ENCODE results near the gene MCU.
"Not testable (repeated sequence)": the region's sequence is repeated elsewhere in the genome, so short reads cannot be mapped to it uniquely, and the experiment has no call there.

Gene MCU

DNA sequence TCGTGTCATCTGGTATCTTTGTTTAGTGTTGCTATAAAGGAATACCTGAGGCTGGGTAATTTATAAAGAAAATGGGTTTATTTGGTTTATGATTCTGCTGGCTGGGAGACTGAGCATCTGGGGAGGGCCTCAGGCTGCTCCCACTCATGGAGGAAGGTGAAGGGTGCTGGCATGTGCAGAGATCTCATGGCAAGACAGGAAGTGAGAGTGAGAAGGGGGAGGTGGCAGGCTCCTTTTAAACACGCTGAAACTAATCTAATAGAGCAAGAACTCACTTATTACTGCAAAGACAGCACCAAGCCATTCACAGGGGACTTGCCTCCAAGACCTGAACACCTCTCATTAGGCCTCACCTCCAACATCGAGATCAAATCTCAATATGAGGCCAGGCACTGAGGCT lies 212.9 kb downstream of the MCU start:
- no peaks in the 10 kb centered on the region for H3K27me3 ChIP-seq (ENCODE audit: control insufficient read depth, insufficient read depth, low read length, poor library complexity, severe bottlenecking)
- H3K4me1 ChIP-seq (ENCODE audit: control insufficient read depth, insufficient read depth, low read length): no peaks in the 10 kb centered on the region
- no peaks in the 10 kb centered on the region for H3K9me3 ChIP-seq (ENCODE audit: control insufficient read depth, low read length)
- H3K4me3 ChIP-seq (ENCODE audit: insufficient read depth, low read depth, low read length): no peak overlapping the region
- H3K27ac ChIP-seq (ENCODE audit: insufficient read depth, low read depth, low read length, poor library complexity, severe bottlenecking): no peak overlapping the region
- WGBS, 2 experiments: 92% methylated on average over 3 of the region's 3 CpGs
- no peaks in the 10 kb centered on the region for H3K36me3 ChIP-seq (ENCODE audit: control insufficient read depth, insufficient read depth, low read length)

DNA sequence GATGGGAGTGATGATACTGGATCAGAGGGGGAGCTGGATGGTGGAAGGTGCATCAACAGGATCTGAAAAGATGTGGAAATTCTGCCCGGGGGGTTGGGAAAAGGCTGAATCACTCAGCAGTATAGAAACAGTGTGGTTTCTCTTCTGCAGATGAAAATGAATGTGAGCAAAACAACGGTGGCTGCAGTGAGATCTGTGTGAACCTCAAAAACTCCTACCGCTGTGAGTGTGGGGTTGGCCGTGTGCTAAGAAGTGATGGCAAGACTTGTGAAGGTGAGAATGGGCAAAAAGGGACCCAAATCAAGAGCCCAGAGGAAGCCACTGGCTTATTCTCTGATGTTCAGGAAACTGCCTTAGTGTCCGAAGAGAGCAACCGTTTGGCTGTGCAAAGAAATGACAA lies 214.5 kb downstream of the MCU start:
- no peaks in the 10 kb centered on the region for H3K36me3 ChIP-seq (ENCODE audit: control insufficient read depth, insufficient read depth, low read length)
- no peaks in the 10 kb centered on the region for H3K27me3 ChIP-seq (ENCODE audit: control insufficient read depth, insufficient read depth, low read length, poor library complexity, severe bottlenecking)
- H3K4me1 ChIP-seq (ENCODE audit: control insufficient read depth, insufficient read depth, low read length): no peaks in the 10 kb centered on the region
- WGBS, 2 experiments: 91 to 94% methylated on average over 6 of the region's 6 CpGs
- no peaks in the 10 kb centered on the region for H3K9me3 ChIP-seq (ENCODE audit: control insufficient read depth, low read length)
- no peak overlapping the region for H3K27ac ChIP-seq (ENCODE audit: insufficient read depth, low read depth, low read length, poor library complexity, severe bottlenecking)
- H3K4me3 ChIP-seq (ENCODE audit: insufficient read depth, low read depth, low read length): no peak overlapping the region

- H3K4me1 ChIP-seq (ENCODE audit: control insufficient read depth, insufficient read depth, low read length): no peaks in the 10 kb centered on the region
- no peak overlapping the region for H3K27ac ChIP-seq (ENCODE audit: insufficient read depth, low read depth, low read length, poor library complexity, severe bottlenecking)
- H3K9me3 ChIP-seq (ENCODE audit: control insufficient read depth, low read length): no peaks in the 10 kb centered on the region
- H3K4me3 ChIP-seq (ENCODE audit: insufficient read depth, low read depth, low read length): no peak overlapping the region
- no peaks in the 10 kb centered on the region for H3K36me3 ChIP-seq (ENCODE audit: control insufficient read depth, insufficient read depth, low read length)
- no peaks in the 10 kb centered on the region for H3K27me3 ChIP-seq (ENCODE audit: control insufficient read depth, insufficient read depth, low read length, poor library complexity, severe bottlenecking)
Measured at GRCh38 chr10:72910705-72911104, 218.8 kb downstream of the MCU start.

DNA sequence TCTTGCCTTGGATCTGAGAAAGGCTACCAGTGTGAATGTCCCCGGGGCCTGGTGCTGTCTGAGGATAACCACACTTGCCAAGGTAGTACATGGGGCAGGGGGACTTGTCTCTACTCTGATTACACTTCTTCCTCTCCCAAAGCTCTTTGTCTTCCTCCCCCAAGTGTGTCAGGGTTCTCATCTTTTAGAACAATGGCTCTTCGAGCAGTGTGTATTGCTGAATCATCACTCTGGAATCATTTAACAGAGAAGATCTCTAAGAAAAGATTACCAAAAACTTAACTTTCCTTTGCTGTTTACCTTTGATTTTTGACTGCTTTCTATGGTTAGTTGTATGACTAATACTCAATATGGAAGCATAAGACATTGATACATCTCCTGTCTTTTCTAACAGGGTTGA lies 219.8 kb downstream of the MCU start:
- H3K4me1 ChIP-seq (ENCODE audit: control insufficient read depth, insufficient read depth, low read length): no peaks in the 10 kb centered on the region
- H3K27me3 ChIP-seq (ENCODE audit: control insufficient read depth, insufficient read depth, low read length, poor library complexity, severe bottlenecking): no peaks in the 10 kb centered on the region
- H3K36me3 ChIP-seq (ENCODE audit: control insufficient read depth, insufficient read depth, low read length): no peaks in the 10 kb centered on the region
- H3K9me3 ChIP-seq (ENCODE audit: control insufficient read depth, low read length): no peaks in the 10 kb centered on the region
- WGBS, 2 experiments: 87 to 94% methylated on average over 2 of the region's 2 CpGs
- no peak overlapping the region for H3K27ac ChIP-seq (ENCODE audit: insufficient read depth, low read depth, low read length, poor library complexity, severe bottlenecking)
- no peak overlapping the region for H3K4me3 ChIP-seq (ENCODE audit: insufficient read depth, low read depth, low read length)

GRCh38 chr10:72912736-72913135 lies 220.8 kb downstream of the MCU start:
- Histone ChIP-seq H3K4me3 (ENCODE audit: insufficient read depth, low read depth, low read length) (no peak overlapping the region), H3K4me1 (ENCODE audit: control insufficient read depth, insufficient read depth, low read length) (no peaks in the 10 kb centered on the region), H3K9me3 (ENCODE audit: control insufficient read depth, low read length) (no peaks in the 10 kb centered on the region), H3K27ac (ENCODE audit: insufficient read depth, low read depth, low read length, poor library complexity, severe bottlenecking) (no peak overlapping the region), H3K27me3 (ENCODE audit: control insufficient read depth, insufficient read depth, low read length, poor library complexity, severe bottlenecking) (no peaks in the 10 kb centered on the region), H3K36me3 (ENCODE audit: control insufficient read depth, insufficient read depth, low read length) (no peaks in the 10 kb centered on the region)
- 89 to 99% methylated on average over 4 of the region's 4 CpGs for WGBS, 2 experiments

- H3K4me3 ChIP-seq (ENCODE audit: insufficient read depth, low read depth, low read length): no peak overlapping the region
- no peaks in the 10 kb centered on the region for H3K4me1 ChIP-seq (ENCODE audit: control insufficient read depth, insufficient read depth, low read length)
- H3K27me3 ChIP-seq (ENCODE audit: control insufficient read depth, insufficient read depth, low read length, poor library complexity, severe bottlenecking): no peaks in the 10 kb centered on the region
- H3K27ac ChIP-seq (ENCODE audit: insufficient read depth, low read depth, low read length, poor library complexity, severe bottlenecking): no peak overlapping the region
- 84 to 86% methylated on average over 7 of the region's 7 CpGs for WGBS, 2 experiments
- H3K36me3 ChIP-seq (ENCODE audit: control insufficient read depth, insufficient read depth, low read length): no peaks in the 10 kb centered on the region
- no peaks in the 10 kb centered on the region for H3K9me3 ChIP-seq (ENCODE audit: control insufficient read depth, low read length)
Measured at GRCh38 chr10:72913287-72913686, 221.3 kb downstream of the MCU start.

DNA sequence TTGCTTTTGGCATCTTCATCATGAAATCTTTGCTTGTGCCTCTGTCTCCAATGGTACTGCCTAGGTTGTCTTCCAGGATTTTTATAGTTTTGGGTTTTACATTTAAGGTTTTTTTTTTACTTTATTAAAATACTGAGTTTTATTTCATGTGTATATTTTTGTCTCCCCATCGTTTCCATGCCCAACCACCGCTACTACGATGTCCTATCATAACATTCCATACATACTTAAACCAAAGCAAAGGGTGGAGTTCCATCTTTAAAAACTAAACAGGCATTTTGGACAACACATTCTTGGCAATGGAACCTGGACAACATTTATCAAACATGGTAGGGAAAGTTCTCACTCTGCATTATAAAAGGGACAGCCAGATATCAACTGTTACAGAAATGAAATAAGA lies 225.3 kb downstream of the MCU start:
- H3K36me3 ChIP-seq (ENCODE audit: control insufficient read depth, insufficient read depth, low read length); H3K27ac ChIP-seq (ENCODE audit: insufficient read depth, low read depth, low read length, poor library complexity, severe bottlenecking): not testable (repeated sequence)
- WGBS, 2 experiments: 93 to 100% methylated on average over 3 of the region's 3 CpGs

DNA sequence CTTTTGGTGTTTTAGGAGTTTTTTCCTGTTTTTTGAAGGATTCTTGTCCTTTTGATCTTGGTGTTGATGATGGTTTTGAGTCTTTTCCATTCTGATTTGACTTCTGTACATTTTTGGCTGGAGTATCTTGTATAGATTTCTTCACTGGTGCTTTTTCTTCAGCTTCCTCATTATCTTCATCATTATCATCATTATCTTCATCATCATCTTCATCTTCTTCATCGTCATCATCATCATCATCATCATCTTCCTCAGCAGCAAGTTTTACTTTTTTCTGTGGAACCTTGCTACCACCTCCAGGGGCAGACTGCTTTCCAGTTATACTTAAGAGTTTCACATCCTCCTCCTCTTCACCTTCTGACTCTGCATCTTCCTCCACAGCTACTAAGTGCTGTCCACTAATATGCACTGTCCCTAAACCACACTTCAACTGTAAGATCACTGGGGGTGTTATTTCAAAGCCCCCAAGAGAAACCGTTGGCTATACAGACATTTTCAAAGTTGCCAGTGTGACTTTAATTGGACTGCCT lies 225.9 kb downstream of the MCU start:
- not testable (repeated sequence) for H3K27ac ChIP-seq (ENCODE audit: insufficient read depth, low read depth, low read length, poor library complexity, severe bottlenecking); H3K4me1 ChIP-seq (ENCODE audit: control insufficient read depth, insufficient read depth, low read length); H3K4me3 ChIP-seq (ENCODE audit: insufficient read depth, low read depth, low read length); H3K27me3 ChIP-seq (ENCODE audit: control insufficient read depth, insufficient read depth, low read length, poor library complexity, severe bottlenecking); H3K9me3 ChIP-seq (ENCODE audit: control insufficient read depth, low read length); H3K36me3 ChIP-seq (ENCODE audit: control insufficient read depth, insufficient read depth, low read length)
- WGBS, 2 experiments: 92% methylated on average over 2 of the region's 2 CpGs

More for the DNA sequence above, 225.3 kb downstream of the MCU start:
- not testable (repeated sequence) for H3K9me3 ChIP-seq (ENCODE audit: control insufficient read depth, low read length); H3K4me3 ChIP-seq (ENCODE audit: insufficient read depth, low read depth, low read length); H3K27me3 ChIP-seq (ENCODE audit: control insufficient read depth, insufficient read depth, low read length, poor library complexity, severe bottlenecking); H3K4me1 ChIP-seq (ENCODE audit: control insufficient read depth, insufficient read depth, low read length)

DNA sequence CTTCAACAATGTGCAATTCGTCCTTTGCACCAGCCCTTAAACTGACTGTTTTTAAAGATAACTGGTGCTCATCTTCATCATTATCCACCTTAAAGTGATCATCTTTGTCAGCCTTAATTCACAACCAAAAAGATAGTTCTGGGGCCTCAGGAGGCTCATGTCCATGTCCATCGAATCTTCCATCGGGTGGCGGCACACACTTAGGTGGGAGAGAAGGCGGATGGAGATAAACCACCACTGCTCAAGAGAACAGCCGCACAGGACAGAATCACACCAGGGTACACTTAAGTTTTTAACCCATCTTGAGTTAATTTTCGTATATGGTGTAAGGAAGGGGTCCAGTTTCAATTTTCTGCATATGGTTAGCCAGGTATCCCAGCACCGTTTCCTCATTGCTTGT lies 226.4 kb downstream of the MCU start:
- Histone ChIP-seq H3K27ac (ENCODE audit: insufficient read depth, low read depth, low read length, poor library complexity, severe bottlenecking) (no peak overlapping the region), H3K36me3 (ENCODE audit: control insufficient read depth, insufficient read depth, low read length) (no peaks in the 10 kb centered on the region), H3K27me3 (ENCODE audit: control insufficient read depth, insufficient read depth, low read length, poor library complexity, severe bottlenecking) (no peaks in the 10 kb centered on the region), H3K4me1 (ENCODE audit: control insufficient read depth, insufficient read depth, low read length) (no peaks in the 10 kb centered on the region), H3K9me3 (ENCODE audit: control insufficient read depth, low read length) (no peaks in the 10 kb centered on the region), H3K4me3 (ENCODE audit: insufficient read depth, low read depth, low read length) (no peak overlapping the region)
- 91 to 92% methylated on average over 8 of the region's 8 CpGs for WGBS, 2 experiments

- 86 to 95% methylated on average over 1 of the region's 1 CpG for WGBS, 2 experiments
- H3K27me3 ChIP-seq (ENCODE audit: control insufficient read depth, insufficient read depth, low read length, poor library complexity, severe bottlenecking); H3K4me1 ChIP-seq (ENCODE audit: control insufficient read depth, insufficient read depth, low read length); H3K4me3 ChIP-seq (ENCODE audit: insufficient read depth, low read depth, low read length); H3K27ac ChIP-seq (ENCODE audit: insufficient read depth, low read depth, low read length, poor library complexity, severe bottlenecking); H3K9me3 ChIP-seq (ENCODE audit: control insufficient read depth, low read length); H3K36me3 ChIP-seq (ENCODE audit: control insufficient read depth, insufficient read depth, low read length): not testable (repeated sequence)
Measured at GRCh38 chr10:72921147-72921683, 229.3 kb downstream of the MCU start.

- no peak overlapping the region for H3K27ac ChIP-seq (ENCODE audit: insufficient read depth, low read depth, low read length, poor library complexity, severe bottlenecking)
Measured at GRCh38 chr10:72924351-72924750, 232.4 kb downstream of the MCU start.

More at GRCh38 chr10:72924351-72924750, 232.4 kb downstream of the MCU start:
- 93 to 94% methylated on average over 13 of the region's 13 CpGs for WGBS, 2 experiments
- no peaks in the 10 kb centered on the region for H3K4me1 ChIP-seq (ENCODE audit: control insufficient read depth, insufficient read depth, low read length)
- H3K36me3 ChIP-seq (ENCODE audit: control insufficient read depth, insufficient read depth, low read length): no peaks in the 10 kb centered on the region
- no peak overlapping the region for H3K4me3 ChIP-seq (ENCODE audit: insufficient read depth, low read depth, low read length)
- no peaks in the 10 kb centered on the region for H3K9me3 ChIP-seq (ENCODE audit: control insufficient read depth, low read length)
- H3K27me3 ChIP-seq (ENCODE audit: control insufficient read depth, insufficient read depth, low read length, poor library complexity, severe bottlenecking): no peaks in the 10 kb centered on the region

All from ectodermal cell (in vitro differentiated cells).